ENCODE measurements around the gene EBNA1BP2. TPM values are rescaled to one million over a fixed set of nuclear protein-coding genes. Genes with fewer than 3 reads are reported as not detected.
A peak's percentile ranks its signal among the peaks of the same experiment; 100 is the strongest.

The EBNA1BP2 gene
- total RNA-seq, 3 donors from 2014 or later = 260 to 288 (median 265) TPM

GRCh38 chr1:43197343-43198127 lies 25.4 kb upstream of the EBNA1BP2 start:
- Mint-ChIP-seq H3K9me3 (peaks cover 8% of the 10 kb centered on the region), H3K27me3 (ENCODE audit: low read depth) (peaks cover 11% of the 10 kb centered on the region)
- DNase-seq = no peak

GRCh38 chr1:43194509-43194908 lies 22.4 kb upstream of the EBNA1BP2 start:
- Mint-ChIP-seq H3K4me1 (ENCODE audit: low read depth) (no peaks in the 10 kb centered on the region), H3K36me3 (ENCODE audit: insufficient read depth) (no peaks in the 10 kb centered on the region), H3K9me3 (peaks cover 8% of the 10 kb centered on the region), H3K27me3 (ENCODE audit: low read depth) (peaks cover 14% of the 10 kb centered on the region), H3K4me3 (no peak overlapping the region)
- DNase-seq = no peak
- no peak for ATAC-seq

More at GRCh38 chr1:43197343-43198127, 25.4 kb upstream of the EBNA1BP2 start:
- Mint-ChIP-seq H3K4me3 (no peak overlapping the region), H3K4me1 (ENCODE audit: low read depth) (no peaks in the 10 kb centered on the region), H3K36me3 (ENCODE audit: insufficient read depth) (no peaks in the 10 kb centered on the region)
- ATAC-seq = no peak

- no peaks in the 10 kb centered on the region for H3K4me1 Mint-ChIP-seq (ENCODE audit: low read depth)
- H3K4me3 Mint-ChIP-seq = no peak overlapping the region
- no peaks in the 10 kb centered on the region for H3K9me3 Mint-ChIP-seq
- no peaks in the 10 kb centered on the region for H3K36me3 Mint-ChIP-seq (ENCODE audit: insufficient read depth)
- peaks cover 7% of the 10 kb centered on the region for H3K27me3 Mint-ChIP-seq (ENCODE audit: low read depth)
- ATAC-seq = no peak
- no peak for DNase-seq
These were observed 16.0 kb upstream of the EBNA1BP2 start for GRCh38 chr1:43188106-43188505.

GRCh38 chr1:43184995-43185394 lies 12.9 kb upstream of the EBNA1BP2 start:
- no peak for ATAC-seq
- Mint-ChIP-seq H3K4me3 (no peak overlapping the region), H3K9me3 (no peaks in the 10 kb centered on the region), H3K27me3 (ENCODE audit: low read depth) (peaks cover 4% of the 10 kb centered on the region), H3K36me3 (ENCODE audit: insufficient read depth) (no peaks in the 10 kb centered on the region), H3K4me1 (ENCODE audit: low read depth) (no peaks in the 10 kb centered on the region)
- no peak for DNase-seq

GRCh38 chr1:43184388-43184787 lies 12.3 kb upstream of the EBNA1BP2 start:
- no peak for DNase-seq
- Mint-ChIP-seq H3K36me3 (ENCODE audit: insufficient read depth) (no peaks in the 10 kb centered on the region), H3K4me1 (ENCODE audit: low read depth) (no peaks in the 10 kb centered on the region), H3K27me3 (ENCODE audit: low read depth) (peaks cover 4% of the 10 kb centered on the region), H3K4me3 (no peak overlapping the region), H3K9me3 (no peaks in the 10 kb centered on the region)
- no peak for ATAC-seq

GRCh38 chr1:43177691-43178090 lies 5.6 kb upstream of the EBNA1BP2 start:
- Mint-ChIP-seq H3K4me3 (no peak overlapping the region), H3K27me3 (ENCODE audit: low read depth) (peaks cover 20% of the 10 kb centered on the region), H3K36me3 (ENCODE audit: insufficient read depth) (no peaks in the 10 kb centered on the region), H3K9me3 (no peaks in the 10 kb centered on the region), H3K4me1 (ENCODE audit: low read depth) (peaks cover under 1% of the 10 kb centered on the region)
- no peak for DNase-seq
- no peak for ATAC-seq

- Mint-ChIP-seq H3K9me3 (no peaks in the 10 kb centered on the region), H3K4me1 (ENCODE audit: low read depth) (peaks cover 18% of the 10 kb centered on the region), H3K36me3 (ENCODE audit: insufficient read depth) (peaks cover 10% of the 10 kb centered on the region), H3K4me3 (no peak overlapping the region), H3K27me3 (ENCODE audit: low read depth) (peaks cover 20% of the 10 kb centered on the region)
- DNase-seq = no peak
- no peak for ATAC-seq
These were observed 2.8 kb upstream of the EBNA1BP2 start for GRCh38 chr1:43174873-43175272.

- H3K36me3 Mint-ChIP-seq (ENCODE audit: insufficient read depth) = peaks cover 30% of the 10 kb centered on the region
- H3K4me1 Mint-ChIP-seq (ENCODE audit: low read depth) = peaks cover 25% of the 10 kb centered on the region
- H3K27me3 Mint-ChIP-seq (ENCODE audit: low read depth) = peaks cover 20% of the 10 kb centered on the region
- peak overlapping the region; percentile 97 for H3K4me3 Mint-ChIP-seq
- no peaks in the 10 kb centered on the region for H3K9me3 Mint-ChIP-seq
- peak; percentile 85 for DNase-seq
- ATAC-seq = peak; percentile 87 to 89
These were observed 460 bp upstream of the EBNA1BP2 start for GRCh38 chr1:43172527-43172972.

- Mint-ChIP-seq H3K9me3 (no peaks in the 10 kb centered on the region), H3K36me3 (ENCODE audit: insufficient read depth) (peaks cover 38% of the 10 kb centered on the region), H3K4me1 (ENCODE audit: low read depth) (peaks cover 25% of the 10 kb centered on the region), H3K4me3 (peak overlapping the region; percentile 97), H3K27me3 (ENCODE audit: low read depth) (peaks cover 10% of the 10 kb centered on the region)
- ATAC-seq (no peak), DNase-seq (no peak)
These were observed 696 bp downstream of the EBNA1BP2 start for GRCh38 chr1:43171312-43171875.

GRCh38 chr1:43165765-43166164 lies 6.3 kb downstream of the EBNA1BP2 start:
- no peaks in the 10 kb centered on the region for H3K9me3 Mint-ChIP-seq
- DNase-seq = no peak
- peaks cover 16% of the 10 kb centered on the region for H3K4me1 Mint-ChIP-seq (ENCODE audit: low read depth)
- no peak overlapping the region for H3K4me3 Mint-ChIP-seq
- no peak for ATAC-seq
- H3K36me3 Mint-ChIP-seq (ENCODE audit: insufficient read depth) = peaks cover 58% of the 10 kb centered on the region
- no peaks in the 10 kb centered on the region for H3K27me3 Mint-ChIP-seq (ENCODE audit: low read depth)

- H3K4me3 Mint-ChIP-seq = no peak overlapping the region
- H3K4me1 Mint-ChIP-seq (ENCODE audit: low read depth) = peaks cover 10% of the 10 kb centered on the region
- H3K36me3 Mint-ChIP-seq (ENCODE audit: insufficient read depth) = peaks cover 55% of the 10 kb centered on the region
- ATAC-seq (no peak), DNase-seq (no peak)
- H3K27me3 Mint-ChIP-seq (ENCODE audit: low read depth) = no peaks in the 10 kb centered on the region
- no peaks in the 10 kb centered on the region for H3K9me3 Mint-ChIP-seq
These were observed 6.9 kb downstream of the EBNA1BP2 start for GRCh38 chr1:43165162-43165561.

GRCh38 chr1:43156026-43156425 lies 16.1 kb downstream of the EBNA1BP2 start:
- ATAC-seq = no peak
- H3K9me3 Mint-ChIP-seq = no peaks in the 10 kb centered on the region
- H3K4me3 Mint-ChIP-seq = no peak overlapping the region
- no peaks in the 10 kb centered on the region for H3K36me3 Mint-ChIP-seq (ENCODE audit: insufficient read depth)
- H3K27me3 Mint-ChIP-seq (ENCODE audit: low read depth) = peaks cover 10% of the 10 kb centered on the region
- DNase-seq = no peak
- H3K4me1 Mint-ChIP-seq (ENCODE audit: low read depth) = no peaks in the 10 kb centered on the region

GRCh38 chr1:43153443-43153842 lies 18.6 kb downstream of the EBNA1BP2 start:
- no peak for ATAC-seq
- H3K4me3 Mint-ChIP-seq = no peak overlapping the region

GRCh38 chr1:43152866-43153265 lies 19.2 kb downstream of the EBNA1BP2 start:
- ATAC-seq = no peak
- Mint-ChIP-seq H3K4me1 (ENCODE audit: low read depth) (peaks cover 3% of the 10 kb centered on the region), H3K27me3 (ENCODE audit: low read depth) (peaks cover 31% of the 10 kb centered on the region), H3K36me3 (ENCODE audit: insufficient read depth) (no peaks in the 10 kb centered on the region), H3K4me3 (no peak overlapping the region), H3K9me3 (no peaks in the 10 kb centered on the region)
- no peak for DNase-seq

More at GRCh38 chr1:43153443-43153842, 18.6 kb downstream of the EBNA1BP2 start:
- peaks cover 28% of the 10 kb centered on the region for H3K27me3 Mint-ChIP-seq (ENCODE audit: low read depth)
- no peak for DNase-seq
- H3K36me3 Mint-ChIP-seq (ENCODE audit: insufficient read depth) = no peaks in the 10 kb centered on the region
- no peaks in the 10 kb centered on the region for H3K9me3 Mint-ChIP-seq
- H3K4me1 Mint-ChIP-seq (ENCODE audit: low read depth) = peaks cover 2% of the 10 kb centered on the region

GRCh38 chr1:43149889-43150288 lies 22.2 kb downstream of the EBNA1BP2 start:
- DNase-seq (no peak), ATAC-seq (no peak)
- Mint-ChIP-seq H3K4me3 (no peak overlapping the region), H3K9me3 (no peaks in the 10 kb centered on the region), H3K4me1 (ENCODE audit: low read depth) (peaks cover 6% of the 10 kb centered on the region), H3K27me3 (ENCODE audit: low read depth) (peaks cover 55% of the 10 kb centered on the region), H3K36me3 (ENCODE audit: insufficient read depth) (no peaks in the 10 kb centered on the region)

Measured in activated T-cell treated with anti-CD3 and anti-CD28 coated beads, Interleukin-2, amount 50 U/mL, for 4 hours (primary cell).